Measurements from ENCODE around the gene SIPA1L2. TPM values are rescaled to one million over a fixed set of nuclear protein-coding genes. Genes with fewer than 3 reads are reported as not detected.

SIPA1L2 gene
- total and polyA plus RNA-seq, 12 donors = 20.3 to 141 (median 97.6) TPM

GRCh38 chr1:232643251-232643650, 13.3 kb upstream of the SIPA1L2 start:
- DNase-seq (no peak), ATAC-seq (no peak)
- intact Hi-C loops (cut with DNase I) = loop anchor here in 2 of 10 donors (10.0 kb wide), 3 partner anchors 162 to 592 kb away; partner anchors contain the start of gene MAP10 (in 1 of the 2)
- Histone ChIP-seq H3K4me1 (no peaks in the 10 kb centered on the region), H3K27me3 (no peaks in the 10 kb centered on the region), H3K4me3 (no peak overlapping the region), H3K9me3 (no peaks in the 10 kb centered on the region), H3K27ac (no peak overlapping the region), H3K36me3 (no peaks in the 10 kb centered on the region)
- peak in 3 of 9 donors; percentile 3 to 14 (median 13) for TF ChIP-seq CTCF (IDR thresholded peaks at IDR 0.05)

GRCh38 chr1:232641507-232641906, 11.6 kb upstream of the SIPA1L2 start:
- ATAC-seq (no peak), DNase-seq (no peak)
- Histone ChIP-seq H3K4me1 (no peaks in the 10 kb centered on the region), H3K36me3 (no peaks in the 10 kb centered on the region), H3K9me3 (no peaks in the 10 kb centered on the region), H3K27ac (no peak overlapping the region), H3K27me3 (no peaks in the 10 kb centered on the region), H3K4me3 (no peak overlapping the region)
- 69 to 71% methylated on average over 6 of the region's 6 CpGs for WGBS, 2 donors
- intact Hi-C loops (cut with DNase I) = loop anchor here in 2 of 10 donors (10.0 kb wide), 3 partner anchors 163 to 593 kb away; partner anchors contain the start of gene MAP10 (in 1 of the 2)
- TF ChIP-seq CTCF (IDR thresholded peaks at IDR 0.05) = no peak

GRCh38 chr1:232636799-232637198, 6.9 kb upstream of the SIPA1L2 start:
- H3K27me3 ChIP-seq = no peaks in the 10 kb centered on the region
- WGBS, 2 donors = 88 to 95% methylated on average over 2 of the region's 2 CpGs
- H3K36me3 ChIP-seq = no peaks in the 10 kb centered on the region
- no peak overlapping the region for H3K4me3 ChIP-seq
- H3K9me3 ChIP-seq = no peaks in the 10 kb centered on the region
- no peak for ATAC-seq
- no peak for TF ChIP-seq CTCF (IDR thresholded peaks at IDR 0.05)
- no peak overlapping the region for H3K27ac ChIP-seq
- intact Hi-C loops (cut with DNase I) = loop anchor here (1.0 to 10.0 kb wide), 17 partner anchors 158 to 882 kb away; partner anchors contain the start of genes NTPCR (in 5 of the 10) and MAP10 (in 3 of the 10)
- H3K4me1 ChIP-seq = peaks cover 0 to 5% (median 0%) of the 10 kb centered on the region in 9 donors
- no peak for DNase-seq

GRCh38 chr1:232635778-232636356, 5.9 kb upstream of the SIPA1L2 start:
- Histone ChIP-seq H3K36me3 (no peaks in the 10 kb centered on the region), H3K4me3 (no peak overlapping the region), H3K9me3 (no peaks in the 10 kb centered on the region), H3K27ac (no peak overlapping the region), H3K27me3 (no peaks in the 10 kb centered on the region), H3K4me1 (peaks cover 0 to 10% (median 3%) of the 10 kb centered on the region in 9 donors)
- 0 to 1% methylated on average over 3 of the region's 3 CpGs for WGBS, 2 donors
- ATAC-seq (peak in 6 of 8 donors; percentile 53 to 79 (median 70)), DNase-seq (no peak)
- peak; percentile 50 to 89 (median 85) for TF ChIP-seq CTCF (IDR thresholded peaks at IDR 0.05)
- intact Hi-C loops (cut with DNase I) = loop anchor here (1.0 to 10.0 kb wide), 18 partner anchors 159 to 881 kb away; partner anchors contain the start of genes NTPCR (in 5 of the 10) and MAP10 (in 3 of the 10)
